Measurements from ENCODE around the gene WDR55. TPM values are rescaled to one million over a fixed set of nuclear protein-coding genes. Genes with fewer than 3 reads are reported as not detected.
A peak's percentile ranks its signal among the peaks of the same experiment; 100 is the strongest.

Gene WDR55
- total and polyA plus RNA-seq, 2 of the 13 experiments (the other 11 are each of a cell fraction or from before 2014, with no cell fraction given) = 17.7 to 18.2 TPM

- no peak for TF ChIP-seq ZNF724P (CRISPR knock-in tag; IDR thresholded peaks at IDR 0.05; ENCODE audit: borderline replicate concordance)
- TF ChIP-seq ZNF570 (CRISPR knock-in tag; IDR thresholded peaks at IDR 0.05; ENCODE audit: borderline replicate concordance) = no peak
- TF ChIP-seq SP140L (CRISPR knock-in tag; IDR thresholded peaks at IDR 0.05; ENCODE audit: borderline replicate concordance) = no peak
- no peak for TF ChIP-seq RARA (CRISPR knock-in tag; IDR thresholded peaks at IDR 0.05)
- no peak for TF ChIP-seq ZSCAN25 (CRISPR knock-in tag; IDR thresholded peaks at IDR 0.05)
- peak; percentile 91 for TF ChIP-seq MXD1 (CRISPR knock-in tag; IDR thresholded peaks at IDR 0.05)
- TF ChIP-seq POLR2G (IDR thresholded peaks at IDR 0.05; ENCODE audit: low read depth, low read length) = peak; percentile 96
- 0 out of 2 replicates have a peak, but pooled peaks have one; percentile 17 for TF ChIP-seq ZKSCAN8 (CRISPR knock-in tag; IDR thresholded peaks at IDR 0.05; ENCODE audit: borderline replicate concordance)
- 0 out of 2 replicates have a peak, but pooled peaks have one; percentile 51 for TF ChIP-seq ZNF235 (CRISPR knock-in tag; IDR thresholded peaks at IDR 0.05; ENCODE audit: borderline replicate concordance)
- TF ChIP-seq WIZ (CRISPR knock-in tag; IDR thresholded peaks at IDR 0.05) = 0 out of 2 replicates have a peak, but pooled peaks have one; percentile 23
- TF ChIP-seq HCFC1 (IDR thresholded peaks at IDR 0.05; ENCODE audit: low read depth, low read length) = no peak; the same call in 1 of the 2 replicates
- no peak for TF ChIP-seq KIAA2018 (CRISPR knock-in tag; IDR thresholded peaks at IDR 0.05; ENCODE audit: borderline replicate concordance)
- peak; percentile 86 for TF ChIP-seq HNRNPLL (IDR thresholded peaks at IDR 0.05; ENCODE audit: low read depth, low read length, poor library complexity, severe bottlenecking)
- TF ChIP-seq EP300 (IDR thresholded peaks at IDR 0.05; ENCODE audit: low read depth in 2 of 2, low read length in 2 of 2) = peak in 1 of 2 experiments; percentile 19; a peak in 1 of 4 replicates
- TF ChIP-seq EP300 (CRISPR knock-in tag; IDR thresholded peaks at IDR 0.05; ENCODE audit: borderline replicate concordance) = 0 out of 2 replicates have a peak, but pooled peaks have one; percentile 8
- TF ChIP-seq U2AF1 (optimal IDR thresholded peaks at IDR 0.05; ENCODE audit: low read depth, low read length) = no peak
- peak; percentile 98 for TF ChIP-seq GABPB1 (CRISPR knock-in tag; IDR thresholded peaks at IDR 0.05)
- TF ChIP-seq KLF13 (CRISPR knock-in tag; IDR thresholded peaks at IDR 0.05) = peak; percentile 78; the same call in 1 of the 2 replicates
- peak; percentile 56; the same call in 1 of the 2 replicates for TF ChIP-seq KDM3A (CRISPR knock-in tag; IDR thresholded peaks at IDR 0.05; ENCODE audit: low read depth)
- 0 out of 4 replicates have a peak, but pooled peaks of 1 of the 2 experiments have one; percentile 52 for TF ChIP-seq ATF4 (CRISPR knock-in tag; IDR thresholded peaks at IDR 0.05)
These were observed at the start of gene WDR55 (continued) for GRCh38 chr5:140664359-140665119.

All from HepG2 (cell line).